CD4-positive, alpha-beta T cell treated with Interleukin-1 beta for 1 hour (primary cell): ENCODE results near the gene TIE1.

Source experiments
- DNase-seq, 2 donors: peaks; one replicate each; pipeline ENCODE4 v3.0.0-alpha.2; 2020 to 2022

TIE1 gene

GRCh38 chr1:43340559-43340958, 39.8 kb downstream of the TIE1 start:
- DNase-seq, result no peak

- no peak for DNase-seq
Observed at GRCh38 chr1:43344267-43344850, 43.6 kb downstream of the TIE1 start.

- no peak for DNase-seq
Observed at GRCh38 chr1:43345120-43345519, 44.3 kb downstream of the TIE1 start.

GRCh38 chr1:43346636-43347035, 45.9 kb downstream of the TIE1 start:
- DNase-seq, result no peak

GRCh38 chr1:43348343-43348808, 47.6 kb downstream of the TIE1 start:
- no peak for DNase-seq

GRCh38 chr1:43348809-43349593, 48.2 kb downstream of the TIE1 start:
- DNase-seq, result peak; percentile 84 to 92

GRCh38 chr1:43349594-43350306, 49.0 kb downstream of the TIE1 start:
- DNase-seq, result no peak

- no peak for DNase-seq
Observed at GRCh38 chr1:43350976-43351375, 50.2 kb downstream of the TIE1 start.

GRCh38 chr1:43351421-43352350, 50.9 kb downstream of the TIE1 start:
- DNase-seq, result no peak

- no peak for DNase-seq
Observed at GRCh38 chr1:43352351-43352705, 51.5 kb downstream of the TIE1 start.

GRCh38 chr1:43352881-43353280, 52.1 kb downstream of the TIE1 start:
- DNase-seq, result no peak

GRCh38 chr1:43354471-43354870, 53.7 kb downstream of the TIE1 start:
- no peak for DNase-seq

GRCh38 chr1:43354936-43355335, 54.2 kb downstream of the TIE1 start:
- DNase-seq, result no peak

GRCh38 chr1:43357251-43357650, 56.5 kb downstream of the TIE1 start:
- no peak for DNase-seq

GRCh38 chr1:43358121-43358745, 57.5 kb downstream of the TIE1 start:
- peak in 1 of 2 donors; percentile 24 for DNase-seq

- peak; percentile 95 to 97 for DNase-seq
Observed at GRCh38 chr1:43358746-43359693, 58.2 kb downstream of the TIE1 start, which contains the start of gene CDC20. TSS of gene CDC20 (plus strand) at chr1:43358981. CDS start at chr1:43359216, 235 bp downstream.

GRCh38 chr1:43359696-43360095, 58.9 kb downstream of the TIE1 start:
- no peak for DNase-seq

GRCh38 chr1:43360616-43361015, 59.8 kb downstream of the TIE1 start:
- DNase-seq, result no peak

GRCh38 chr1:43363283-43363934, 62.6 kb downstream of the TIE1 start:
- no peak for DNase-seq

GRCh38 chr1:43363935-43364525, 63.2 kb downstream of the TIE1 start:
- no peak for DNase-seq
